AG08395 (cell line): Measurements from ENCODE around the gene KLHL17.

Source experiments
- DNase-seq: peaks from one replicate; pipeline ENCODE4 v3.0.0; 2012; ENCODE audit warnings: mixed read lengths, low spot score

The KLHL17 gene

DNA sequence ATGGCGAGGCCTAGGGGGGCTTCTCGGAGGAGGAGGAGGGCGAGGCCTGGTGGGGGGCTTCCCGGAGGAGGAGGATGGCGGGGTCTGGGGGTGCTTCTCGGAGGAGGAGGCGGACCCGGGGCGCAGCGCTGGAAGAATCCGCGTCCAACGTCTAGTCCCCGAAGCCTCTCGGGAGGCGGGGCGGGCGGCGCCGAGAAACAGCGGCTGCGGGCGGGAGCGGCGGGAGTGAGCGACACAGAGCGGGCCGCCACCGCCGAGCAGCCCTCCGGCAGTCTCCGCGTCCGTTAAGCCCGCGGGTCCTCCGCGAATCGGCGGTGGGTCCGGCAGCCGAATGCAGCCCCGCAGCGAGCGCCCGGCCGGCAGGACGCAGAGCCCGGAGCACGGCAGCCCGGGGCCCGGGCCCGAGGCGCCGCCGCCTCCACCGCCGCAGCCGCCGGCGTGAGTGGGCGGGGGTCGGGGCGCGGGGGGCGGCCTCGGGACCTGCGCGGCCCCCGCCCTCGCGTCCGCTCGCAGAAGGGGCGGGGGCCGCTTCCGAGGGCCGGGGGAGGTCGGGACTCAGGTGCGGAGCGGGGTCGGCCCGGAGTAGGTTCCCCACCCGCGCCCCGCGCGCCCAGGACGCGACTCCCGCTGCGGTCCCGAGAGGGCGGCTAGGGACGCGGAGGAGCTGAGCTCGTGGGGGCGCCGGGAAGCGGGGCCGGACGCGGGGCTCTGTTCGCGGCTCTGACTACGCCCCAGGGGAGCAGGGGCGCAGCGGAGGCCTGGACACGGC, at the start of gene KLHL17:
KLHL17 (plus strand) TSS at position 222 of the 769 bp plus-strand sequence; CDS start at position 332, 110 bp downstream.
- peak; percentile 80 for DNase-seq

DNA sequence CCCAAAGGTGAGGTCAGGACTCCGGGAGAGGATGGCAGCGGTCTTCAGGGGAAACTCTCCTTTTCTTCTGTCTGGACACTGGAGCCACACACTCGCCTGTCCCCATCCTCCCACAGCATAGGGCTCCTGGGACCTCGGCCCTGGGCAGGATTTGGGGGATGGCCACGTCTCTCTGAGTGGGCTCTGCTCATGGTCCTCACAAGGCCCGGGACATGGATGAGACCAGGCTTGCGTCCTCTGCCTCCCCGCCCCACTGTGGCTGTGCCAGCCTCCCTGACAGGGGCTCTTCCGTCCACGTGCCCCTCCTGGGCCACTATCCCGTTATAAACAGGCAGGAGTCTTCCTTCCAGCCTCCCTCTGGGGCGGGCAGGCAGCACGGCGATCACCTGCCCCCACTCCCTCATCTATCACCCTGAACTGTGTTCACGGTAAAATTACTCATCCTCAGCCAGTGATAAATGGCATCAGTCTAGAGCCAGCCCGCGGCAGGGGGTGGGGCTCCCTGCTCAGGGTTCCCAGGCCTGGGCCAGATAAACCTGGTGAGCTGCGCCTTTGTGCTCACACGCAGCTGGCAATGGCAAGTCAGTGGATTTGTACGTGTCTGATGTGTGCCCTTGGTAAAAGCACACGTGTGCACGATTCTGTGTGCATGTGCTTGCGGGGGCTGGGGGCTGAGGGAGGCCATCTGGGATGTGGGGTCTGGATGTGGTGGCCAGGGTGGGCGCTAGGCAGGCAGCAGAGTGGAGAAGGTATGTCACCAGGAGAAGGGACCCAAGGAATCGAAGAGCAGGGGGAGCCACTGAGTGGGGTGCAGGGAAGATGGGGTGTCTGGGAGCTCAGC, 49.3 kb upstream of the KLHL17 start:
- no peak for DNase-seq

DNA sequence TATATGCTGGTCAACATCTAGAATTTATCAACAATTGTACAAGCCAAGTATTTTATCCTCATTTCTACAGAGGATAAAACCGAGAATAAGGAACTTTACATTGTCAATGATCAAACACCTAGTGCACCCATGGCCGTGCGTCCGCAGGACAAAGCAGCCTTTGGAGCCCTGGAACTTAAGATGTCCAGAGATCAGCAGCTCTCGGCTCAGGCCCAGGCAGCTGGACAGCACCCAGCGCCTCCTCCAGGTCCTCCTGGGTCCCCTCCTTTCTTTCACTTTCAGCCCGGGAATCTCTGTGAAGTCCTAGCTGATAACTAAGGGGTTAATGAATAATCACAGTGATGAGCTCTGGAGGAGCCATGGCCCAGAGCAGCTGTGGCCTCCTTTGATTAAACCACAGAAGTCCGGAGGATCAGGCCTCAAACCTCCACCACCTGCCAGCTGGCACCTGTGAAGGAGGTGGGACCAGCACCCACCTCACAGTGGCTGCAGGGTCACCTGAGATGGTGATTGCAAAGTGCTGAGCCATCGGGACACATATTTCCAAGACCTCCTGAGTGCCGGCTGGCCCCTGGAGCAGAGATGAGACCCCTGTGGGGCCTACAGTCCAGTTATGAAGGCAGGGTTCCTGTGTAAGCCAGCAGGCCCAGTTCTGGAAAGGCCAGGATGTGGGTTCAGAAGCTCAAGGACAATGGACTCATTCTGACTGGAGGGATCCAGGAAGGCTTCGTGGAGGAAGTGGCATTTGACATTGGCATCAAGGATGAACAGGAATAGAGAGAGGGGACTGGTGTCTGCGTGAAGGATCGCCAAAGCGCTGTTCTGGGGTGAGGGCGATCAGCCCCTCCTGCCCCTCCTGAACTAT, 48.3 kb upstream of the KLHL17 start:
- no peak for DNase-seq

DNA sequence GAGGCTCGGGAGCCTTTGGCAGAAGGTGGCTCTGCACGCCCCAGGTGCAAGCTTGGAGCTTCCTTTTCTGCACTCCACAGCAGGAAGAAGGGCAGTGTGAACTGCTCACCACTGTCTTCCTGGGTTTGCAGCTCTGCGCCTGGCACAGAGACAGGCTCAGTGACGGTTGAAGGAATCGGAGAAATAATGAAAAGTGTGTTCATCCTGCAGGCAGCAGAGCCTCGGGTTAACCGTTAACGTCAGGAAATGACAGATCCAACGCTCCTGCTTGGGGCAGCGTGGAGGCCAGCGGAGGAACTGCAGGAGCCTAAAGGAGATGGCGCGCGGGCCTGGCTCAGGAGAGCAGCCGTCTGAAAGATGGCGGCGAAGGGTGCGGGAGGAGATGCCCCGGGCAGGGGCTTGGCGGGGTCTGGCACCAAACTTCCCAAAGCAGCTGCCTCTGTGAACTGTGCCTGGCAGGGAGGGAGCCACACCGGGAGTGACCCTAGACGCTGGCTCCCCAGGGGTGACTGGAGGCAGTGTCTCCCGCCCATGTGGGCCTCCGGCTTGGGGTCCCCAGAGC, 47.6 kb upstream of the KLHL17 start:
- peak; percentile 41 for DNase-seq

DNA sequence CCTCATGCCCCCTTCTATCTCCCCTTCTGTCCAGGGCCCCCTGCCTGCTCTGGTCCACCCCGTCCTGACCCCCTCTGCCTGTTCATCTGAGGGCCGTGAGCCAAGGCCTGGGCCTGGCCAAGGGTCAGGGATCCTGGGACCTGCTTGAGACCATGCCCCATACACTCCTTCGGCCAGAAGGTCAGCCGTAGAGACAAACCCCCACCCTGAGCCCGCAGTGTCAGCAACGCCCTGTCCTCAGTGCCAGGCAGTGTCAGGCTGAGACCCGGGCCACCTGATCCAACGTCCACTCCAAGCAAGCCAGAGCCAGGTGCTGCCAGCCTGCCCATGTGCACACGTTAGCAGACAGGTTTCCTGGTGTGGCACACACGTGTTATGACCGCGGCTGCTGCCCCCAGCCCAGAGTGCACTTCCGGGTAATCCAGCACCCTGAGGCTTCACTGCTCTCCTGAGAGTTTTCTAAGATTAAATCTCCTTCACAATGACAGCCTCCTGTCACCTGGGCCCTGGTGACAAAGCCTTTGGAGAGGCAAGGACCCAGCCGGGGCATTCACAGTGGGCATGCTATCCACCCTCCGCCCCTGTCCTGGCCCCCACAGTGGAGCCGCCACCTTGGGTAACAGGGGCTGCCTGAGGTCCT, 46.8 kb upstream of the KLHL17 start:
- no peak for DNase-seq

DNA sequence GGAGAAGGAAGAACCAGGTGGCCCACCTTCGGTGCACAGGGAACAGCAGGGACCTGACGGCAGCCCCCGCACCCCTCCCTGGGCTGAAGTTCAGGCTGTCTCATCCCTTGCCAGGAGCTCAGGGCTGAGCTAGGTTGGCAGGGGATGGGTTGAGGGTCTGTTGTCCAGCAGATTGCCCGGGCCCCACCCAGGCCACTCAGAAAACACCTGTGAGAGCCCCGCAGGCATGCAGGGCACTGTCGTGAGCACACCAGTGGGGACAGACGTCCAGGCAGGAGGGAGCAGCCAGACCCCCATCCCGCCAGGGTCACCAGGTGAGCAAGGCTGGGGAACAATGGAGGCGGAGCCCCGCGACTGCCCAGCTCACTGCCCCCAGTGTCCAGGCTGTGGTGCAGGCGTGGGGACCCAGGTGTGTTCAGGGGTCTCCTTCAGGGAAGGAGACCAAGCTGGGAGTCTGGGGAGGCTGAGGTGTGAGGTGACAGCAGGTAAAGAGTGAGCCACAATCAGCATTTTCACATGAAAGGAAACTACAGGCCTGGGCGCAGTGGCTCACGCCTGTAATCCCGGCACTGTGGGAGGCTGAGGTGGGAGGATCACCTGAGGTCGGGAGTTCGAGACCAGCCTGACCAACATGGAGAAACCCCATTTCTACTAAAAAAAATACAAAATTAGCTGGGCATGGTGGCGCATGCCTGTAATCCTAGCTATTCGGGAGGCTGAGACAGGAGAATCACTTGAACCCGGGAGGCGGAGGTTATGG, 46.1 kb upstream of the KLHL17 start:
- DNase-seq, result no peak

DNA sequence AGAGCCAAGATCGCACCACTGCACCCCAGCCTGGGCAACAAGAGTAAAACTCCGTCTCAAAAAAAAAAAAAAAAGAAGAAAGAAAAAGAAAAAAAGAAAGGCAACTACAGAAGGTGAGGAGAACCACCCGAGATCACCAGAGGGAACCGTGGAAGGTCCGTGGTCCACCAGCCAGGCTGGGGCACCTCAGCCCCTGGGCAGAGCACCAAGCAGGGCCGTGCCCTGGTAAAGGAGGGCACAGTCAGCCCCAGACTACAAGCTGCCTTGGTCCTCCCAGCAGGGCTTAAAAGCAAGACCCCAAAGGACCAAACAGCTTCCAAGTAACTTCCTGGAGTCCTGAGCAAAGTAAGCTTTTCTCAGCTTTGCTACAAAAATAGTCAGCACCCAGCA, 45.5 kb upstream of the KLHL17 start:
- DNase-seq, result no peak

DNA sequence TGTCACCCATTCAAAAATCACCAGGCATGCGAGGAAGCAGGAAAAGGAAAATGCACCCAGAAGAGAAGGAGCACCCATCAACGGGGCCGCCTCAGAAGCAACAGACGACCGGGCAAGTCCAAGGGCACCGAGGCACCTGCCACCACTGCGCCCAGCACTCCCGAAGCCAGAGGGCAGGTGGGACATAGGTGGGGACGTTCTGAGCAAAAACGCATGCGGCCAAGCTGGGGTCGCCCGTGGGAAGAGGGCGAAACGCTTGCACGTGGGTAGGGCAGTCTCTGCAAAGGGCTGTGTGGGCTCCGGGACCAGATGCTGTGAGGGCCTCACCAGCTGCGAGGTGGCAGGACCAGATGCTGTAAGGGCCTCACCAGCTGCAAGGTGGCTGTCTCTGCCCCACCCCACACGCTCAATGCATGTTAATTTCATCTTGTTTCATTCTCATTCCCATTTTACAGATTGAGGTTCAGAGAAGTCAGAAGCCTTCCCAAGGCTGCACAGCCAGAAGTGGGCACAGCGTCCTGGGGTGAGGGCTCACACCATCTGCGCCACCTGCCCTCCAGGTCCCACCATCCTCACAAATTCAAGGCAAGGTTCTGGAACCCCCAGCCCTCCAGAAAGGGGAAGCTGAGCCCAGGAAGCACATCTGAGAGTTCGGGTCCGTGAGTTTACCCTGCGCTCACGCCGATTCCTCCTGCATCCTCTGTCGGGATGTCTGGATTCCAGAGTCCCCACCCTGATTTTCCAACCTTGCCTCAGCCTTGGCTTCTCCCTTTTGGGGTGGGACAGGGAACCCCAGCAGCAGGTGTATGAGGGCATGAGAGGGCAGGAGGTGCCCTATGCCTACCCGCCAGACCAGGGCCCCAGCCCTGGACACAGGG, 44.9 kb upstream of the KLHL17 start:
- no peak for DNase-seq

DNA sequence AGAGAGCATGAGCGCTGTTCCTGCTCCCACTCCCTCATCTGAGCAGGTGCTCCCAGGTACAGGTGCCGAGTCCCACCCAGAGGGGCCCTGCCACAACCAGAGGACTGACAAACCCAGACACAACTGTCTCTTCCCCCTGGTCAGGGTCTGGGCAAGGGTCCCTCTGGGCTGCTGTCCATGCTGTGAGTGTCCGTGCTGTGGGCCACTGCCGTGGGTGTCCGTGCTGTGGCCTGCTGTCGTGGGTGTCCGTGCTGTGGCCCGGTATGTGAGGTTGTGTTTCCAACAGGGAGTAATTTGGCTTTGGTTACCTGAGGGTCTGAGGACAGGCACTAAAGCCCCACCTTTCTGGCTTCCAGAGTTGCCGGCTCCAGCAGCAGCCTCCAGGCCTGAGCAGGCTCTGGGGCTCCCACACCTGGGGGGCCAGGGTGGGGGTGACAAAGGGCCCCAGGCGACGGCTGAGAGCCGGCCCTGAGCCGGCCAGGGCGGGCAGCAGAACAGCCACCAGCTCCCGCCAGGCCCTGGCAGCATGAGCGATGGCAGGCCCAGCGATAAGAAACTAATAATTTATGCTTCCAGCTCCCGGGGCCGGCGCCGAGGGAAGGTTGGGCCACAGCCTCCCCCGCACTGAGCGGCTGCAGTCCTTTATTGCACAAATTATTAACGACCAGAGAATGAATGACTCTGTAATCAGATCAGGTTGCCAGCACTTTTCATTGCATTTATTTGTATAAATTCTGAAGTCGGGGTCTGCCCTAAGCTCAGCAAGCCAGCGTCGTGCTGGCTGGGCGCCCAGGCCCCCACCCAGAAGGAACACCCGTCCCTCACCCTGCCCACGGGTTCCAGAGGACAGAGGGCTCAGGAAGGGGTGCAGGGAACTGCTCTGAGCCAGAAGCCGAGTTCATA, 44.0 kb upstream of the KLHL17 start:
- no peak for DNase-seq

DNA sequence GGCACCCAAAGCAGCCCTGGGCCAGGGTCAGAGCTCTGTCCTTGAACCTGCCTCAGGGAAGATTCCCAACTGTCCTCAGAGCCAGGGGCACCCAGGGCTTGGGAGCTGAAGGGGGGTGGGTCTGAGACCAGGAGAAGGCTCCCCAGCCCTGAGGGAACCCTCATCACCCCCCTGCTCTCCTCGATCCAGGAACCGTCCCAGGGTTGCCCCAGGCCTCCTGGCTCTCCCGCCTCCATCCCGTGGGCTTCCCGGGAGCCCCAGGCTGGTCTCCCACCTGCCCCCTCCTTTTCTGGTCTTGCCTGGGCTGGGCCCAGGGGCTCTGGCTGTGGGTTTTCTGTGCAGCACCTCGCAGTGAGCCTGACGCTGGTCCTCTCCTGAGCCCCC, 43.3 kb upstream of the KLHL17 start:
- no peak for DNase-seq

DNA sequence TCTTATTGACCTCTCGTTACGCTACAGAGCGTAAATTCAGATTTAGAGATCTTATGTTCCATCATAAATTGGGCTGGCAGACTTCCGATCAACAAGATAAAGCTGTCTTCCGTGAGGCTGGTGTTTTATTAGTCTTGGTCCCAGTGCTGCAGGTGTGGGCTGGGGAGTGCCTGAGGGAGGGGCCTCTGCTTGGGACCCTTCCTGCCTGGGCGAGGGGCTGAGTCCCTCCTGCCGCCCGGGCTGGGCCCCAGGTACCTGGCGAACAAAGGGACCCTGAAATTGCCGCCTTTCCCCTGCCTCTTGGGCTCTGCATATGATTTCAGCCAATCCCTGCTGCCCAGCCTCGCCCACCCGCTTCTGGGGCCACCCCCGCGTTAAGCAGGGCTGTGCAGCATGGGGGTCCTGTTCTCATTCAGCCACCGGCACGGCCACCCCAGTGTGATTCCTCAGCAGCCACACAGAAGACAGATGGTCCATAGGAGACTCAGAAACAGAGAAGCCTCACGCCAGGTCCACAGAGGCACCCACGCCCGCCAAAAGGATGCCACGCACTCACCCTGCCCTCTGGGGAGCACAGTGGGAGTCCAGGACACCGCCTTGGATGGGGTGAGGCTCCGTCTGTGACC, 42.8 kb upstream of the KLHL17 start:
- DNase-seq, result no peak

DNA sequence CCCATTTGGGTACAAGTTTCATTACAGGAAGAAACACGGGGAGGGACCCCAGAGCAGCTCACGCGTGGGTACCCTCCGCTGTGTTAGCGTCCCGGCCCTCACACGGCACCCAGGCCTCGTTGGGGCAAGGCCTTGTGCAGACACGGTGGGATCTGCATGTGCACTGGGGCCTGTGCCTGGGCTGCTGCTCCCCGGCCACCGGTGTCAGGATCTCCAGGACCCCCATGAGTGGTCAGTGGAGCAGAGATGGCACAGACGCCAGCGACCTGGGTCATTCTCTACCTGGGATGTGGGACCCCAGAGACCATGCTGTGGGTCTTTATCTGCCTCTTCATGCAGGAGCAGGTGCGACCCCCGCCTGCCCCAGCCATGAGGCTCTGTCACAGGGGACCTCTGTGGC, 42.0 kb upstream of the KLHL17 start:
- DNase-seq, result no peak

DNA sequence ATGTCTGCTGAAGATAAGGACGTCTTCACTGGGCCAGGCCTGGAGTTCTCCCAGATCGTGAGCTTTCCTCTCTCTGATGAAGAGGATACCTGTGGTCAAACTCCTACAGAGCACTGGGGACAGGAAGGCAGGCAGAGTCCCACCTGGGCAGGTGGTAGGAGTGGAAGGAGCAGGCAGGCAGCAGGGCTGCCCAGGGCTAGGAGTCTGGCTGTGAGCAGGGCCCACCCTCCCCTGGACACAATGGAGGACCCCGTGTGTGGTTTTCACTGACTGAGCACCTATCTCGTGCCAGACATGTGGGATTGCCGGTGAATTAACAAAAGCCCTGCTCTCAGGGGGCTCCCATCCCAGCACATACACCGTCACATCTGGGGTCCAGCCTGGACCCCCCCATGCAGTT, 41.5 kb upstream of the KLHL17 start:
- no peak for DNase-seq

DNA sequence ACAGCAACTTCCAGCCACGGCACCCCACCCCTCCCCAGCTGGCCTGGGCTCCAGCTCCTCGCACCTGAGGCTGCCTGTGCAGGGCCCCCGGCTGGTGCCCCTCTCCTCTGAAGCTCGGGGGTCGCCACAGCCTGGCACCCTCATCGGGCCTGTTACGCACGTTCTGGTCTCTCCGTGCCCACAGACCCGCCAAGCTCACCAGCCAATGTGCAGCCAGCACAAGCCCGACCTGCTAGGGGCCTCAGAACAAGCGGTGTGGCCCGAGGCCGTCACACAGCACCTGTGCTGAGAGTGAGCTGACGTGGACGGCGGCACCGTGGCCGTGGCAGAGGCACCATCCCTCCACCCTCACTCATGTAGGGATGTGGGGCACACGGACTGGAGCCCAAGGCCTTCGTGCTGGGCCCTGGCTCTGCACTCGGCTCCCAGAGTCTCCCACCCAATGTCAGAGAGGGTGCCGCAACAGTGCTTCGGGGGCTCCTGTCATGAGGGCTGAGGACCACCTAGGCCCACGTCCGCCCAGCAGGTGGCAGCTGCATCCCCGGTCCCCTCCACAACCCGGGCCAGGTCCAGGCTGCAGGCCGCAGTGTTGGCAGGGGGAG, 41.0 kb upstream of the KLHL17 start:
- no peak for DNase-seq

DNA sequence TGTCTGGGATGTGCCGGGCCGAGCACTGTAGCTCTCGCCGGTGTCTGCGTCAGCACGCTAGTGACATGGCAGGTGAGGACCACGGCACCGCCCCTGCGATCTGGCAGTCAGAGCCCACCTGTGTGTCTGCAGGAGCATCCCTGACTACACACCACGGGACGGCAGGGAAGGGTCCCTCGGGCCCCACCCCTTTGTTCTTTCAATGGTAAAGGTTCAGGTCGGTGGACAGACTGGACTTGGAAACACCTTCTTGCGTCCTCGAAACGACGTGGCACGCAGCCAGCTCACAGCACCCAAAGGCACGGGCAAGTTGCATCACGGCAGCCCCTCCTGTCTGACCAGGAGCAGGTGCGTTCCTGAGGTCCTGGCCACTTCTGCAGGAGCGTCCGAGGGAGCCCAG, 40.4 kb upstream of the KLHL17 start:
- no peak for DNase-seq

DNA sequence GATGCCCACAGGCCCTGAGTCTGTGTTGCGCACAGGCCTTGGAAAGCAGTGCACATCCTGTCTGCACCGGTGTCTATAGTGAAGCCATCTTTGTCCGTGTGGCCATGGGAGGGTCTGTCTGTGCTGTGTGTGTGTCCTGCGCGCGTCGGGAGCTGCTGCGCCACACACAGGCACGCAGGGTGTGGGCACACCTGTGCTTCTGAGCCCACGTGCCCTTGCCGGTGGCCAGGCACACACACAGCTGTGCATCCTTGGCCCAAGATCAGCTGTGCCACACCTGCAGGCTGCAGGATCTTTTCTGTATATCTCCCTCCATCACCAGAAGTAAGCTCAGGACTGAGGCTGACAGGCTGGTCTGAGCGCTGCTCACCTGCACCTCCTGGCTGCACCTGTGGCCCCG, 39.9 kb upstream of the KLHL17 start:
- DNase-seq, result no peak

DNA sequence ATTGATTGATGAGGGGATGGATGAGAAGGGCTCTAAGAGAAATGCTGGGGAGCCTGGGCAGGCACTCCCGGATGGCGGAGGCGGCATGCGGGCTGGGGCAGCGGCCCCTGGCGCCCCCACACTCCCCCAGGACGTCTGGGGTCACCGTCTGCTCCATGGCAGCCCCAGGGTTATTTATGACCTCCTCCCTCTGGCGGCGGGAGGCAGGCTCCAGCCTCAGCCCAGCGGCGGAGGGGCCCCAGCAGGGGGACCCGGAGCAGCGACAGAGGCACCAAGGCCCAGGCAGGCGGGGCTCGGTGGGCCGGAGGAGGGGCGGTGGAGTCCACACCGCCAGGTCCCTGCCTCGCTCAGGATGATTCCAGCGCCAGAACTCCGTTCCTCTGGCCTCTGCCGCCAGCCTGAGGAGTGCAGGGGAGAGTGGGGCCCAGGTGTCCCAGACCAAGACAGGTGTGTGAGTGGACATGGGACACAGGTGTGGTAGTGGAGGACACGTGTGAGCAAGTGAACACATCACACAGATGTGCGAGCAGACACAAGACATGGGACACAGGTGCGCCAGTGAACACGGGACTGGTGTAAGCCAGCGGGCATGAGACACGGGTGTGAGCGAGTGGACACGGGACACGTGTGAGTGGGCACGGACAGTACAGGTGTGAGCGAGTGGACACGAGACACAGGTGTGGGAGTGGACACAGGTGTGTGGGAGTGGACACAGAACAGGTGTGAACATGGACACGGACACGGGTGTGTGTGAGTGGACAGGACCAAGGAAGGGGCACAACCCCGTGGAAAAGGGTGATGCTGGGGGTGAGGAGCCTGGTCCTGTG, 39.2 kb upstream of the KLHL17 start:
- peak; percentile 84 for DNase-seq
